Fibroblast of lung (primary cell): ENCODE measurements around the gene MT1H.

ENCODE experiments used
- EZH2 ChIP-seq: IDR thresholded peaks from 2 replicates; pipeline ENCODE4 v1.5.1; 2012; ENCODE audit warnings: low read length, control low read depth, mild to moderate bottlenecking; ENCODE audit errors: missing control alignments
- TF ChIP-seq, protein P1 (sequence below), 2 donors: IDR thresholded peaks in 1 of 2; conservative IDR thresholded peaks in 1 of 2; 1 replicate in 1 of 2; 2 replicates in 1 of 2; pipeline ENCODE4 v1.5.1; 2011 to 2012; ENCODE audit warnings: low read length in 2 of 2, control low read depth in 1 of 2, inconsistent platforms in 1 of 2, low read depth in 1 of 2, mild to moderate bottlenecking in 1 of 2

DNA sequence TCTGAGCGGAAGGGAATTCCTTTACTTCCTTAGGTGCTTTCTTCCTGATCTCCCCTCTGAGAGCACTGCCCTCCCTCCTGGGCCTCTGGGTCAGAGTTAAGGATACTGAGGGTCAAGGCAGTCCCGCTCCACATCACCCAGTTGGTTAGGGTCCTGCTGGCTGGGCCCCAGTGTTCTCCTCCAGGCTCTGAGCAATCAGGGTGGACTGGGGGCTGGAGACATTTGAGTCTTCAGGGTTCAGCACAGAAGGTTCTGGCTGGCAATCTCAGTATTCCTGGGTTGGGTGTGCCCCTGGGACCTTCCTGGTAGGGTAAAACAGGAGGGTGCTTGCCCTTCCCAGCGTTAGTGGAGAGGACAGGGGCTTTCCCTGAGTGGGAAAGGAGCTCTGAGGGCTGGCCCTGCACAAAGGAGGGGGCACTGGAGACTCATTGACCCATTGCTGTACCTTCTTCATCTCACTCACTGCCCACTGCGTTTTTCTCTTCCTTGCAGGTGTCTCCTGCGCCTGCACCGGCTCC, 36.7 kb upstream of the MT1H start:
- TF ChIP-seq EZH2 = no peak
- TF ChIP-seq, protein P1, sequence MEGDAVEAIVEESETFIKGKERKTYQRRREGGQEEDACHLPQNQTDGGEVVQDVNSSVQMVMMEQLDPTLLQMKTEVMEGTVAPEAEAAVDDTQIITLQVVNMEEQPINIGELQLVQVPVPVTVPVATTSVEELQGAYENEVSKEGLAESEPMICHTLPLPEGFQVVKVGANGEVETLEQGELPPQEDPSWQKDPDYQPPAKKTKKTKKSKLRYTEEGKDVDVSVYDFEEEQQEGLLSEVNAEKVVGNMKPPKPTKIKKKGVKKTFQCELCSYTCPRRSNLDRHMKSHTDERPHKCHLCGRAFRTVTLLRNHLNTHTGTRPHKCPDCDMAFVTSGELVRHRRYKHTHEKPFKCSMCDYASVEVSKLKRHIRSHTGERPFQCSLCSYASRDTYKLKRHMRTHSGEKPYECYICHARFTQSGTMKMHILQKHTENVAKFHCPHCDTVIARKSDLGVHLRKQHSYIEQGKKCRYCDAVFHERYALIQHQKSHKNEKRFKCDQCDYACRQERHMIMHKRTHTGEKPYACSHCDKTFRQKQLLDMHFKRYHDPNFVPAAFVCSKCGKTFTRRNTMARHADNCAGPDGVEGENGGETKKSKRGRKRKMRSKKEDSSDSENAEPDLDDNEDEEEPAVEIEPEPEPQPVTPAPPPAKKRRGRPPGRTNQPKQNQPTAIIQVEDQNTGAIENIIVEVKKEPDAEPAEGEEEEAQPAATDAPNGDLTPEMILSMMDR (conservative IDR thresholded peaks at IDR 0.05 in 1 of 2, IDR thresholded peaks at IDR 0.05 in 1 of 2; ENCODE audit: low read depth in 1 of 2, low read length in 2 of 2) = no peak
